Osteocyte (in vitro differentiated cells): ENCODE results near the gene SLC6A12. TPM values are rescaled to one million over a fixed set of nuclear protein-coding genes. Genes with fewer than 3 reads are reported as not detected.

ENCODE experiments used
- DNase-seq: peaks from one replicate; pipeline ENCODE4 v3.0.0; 2021; ENCODE audit warnings: mixed read lengths; ENCODE audit not compliant: unreplicated experiment; ENCODE audit errors: extremely low spot score
- H3K27ac Mint-ChIP-seq: one replicate; pipeline ENCODE4 v1.8.0; 2021; ENCODE audit warnings: mild to moderate bottlenecking, mixed read lengths; ENCODE audit not compliant: unreplicated experiment
- H3K27me3 Mint-ChIP-seq: one replicate; pipeline ENCODE4 v1.8.0; 2021; ENCODE audit warnings: mixed read lengths; ENCODE audit not compliant: unreplicated experiment
- H3K36me3 Mint-ChIP-seq: one replicate; pipeline ENCODE4 v1.8.0; 2021; ENCODE audit warnings: mixed read lengths; ENCODE audit not compliant: unreplicated experiment
- H3K4me1 Mint-ChIP-seq: one replicate; pipeline ENCODE4 v1.8.0; 2021; ENCODE audit warnings: mixed read lengths; ENCODE audit not compliant: unreplicated experiment
- H3K4me3 Mint-ChIP-seq: one replicate; pipeline ENCODE4 v1.8.0; 2021; ENCODE audit warnings: mild to moderate bottlenecking, moderate library complexity, mixed read lengths; ENCODE audit not compliant: unreplicated experiment
- H3K9me3 Mint-ChIP-seq: one replicate; pipeline ENCODE4 v1.8.0; 2021; ENCODE audit warnings: mixed read lengths; ENCODE audit not compliant: unreplicated experiment
- CTCF ChIP-seq: fragments of 200-600 bp; sonication (generic); IDR thresholded peaks from 2 replicates; pipeline ENCODE4 v1.5.0; 2021; ENCODE audit warnings: antibody characterized with exemption, mild to moderate bottlenecking, moderate library complexity
- total RNA-seq: library from RNA; stranded (reverse); gene quantifications from 2 replicates; pipeline ENCODE4 v1.2.1, GENCODE V29; 2021

The SLC6A12 gene
- total RNA-seq, 1 donor from 2014 or later, result not detected

- Mint-ChIP-seq H3K27me3 (peaks cover 61% of the 10 kb centered on the region), H3K4me3 (no peak overlapping the region), H3K36me3 (no peaks in the 10 kb centered on the region), H3K27ac (no peak overlapping the region), H3K9me3 (no peaks in the 10 kb centered on the region), H3K4me1 (no peaks in the 10 kb centered on the region)
- DNase-seq, result no peak
- TF ChIP-seq CTCF, result no peak
These were observed 69.2 kb downstream of the SLC6A12 start for GRCh38 chr12:144650-145284.

- no peak for DNase-seq
- H3K4me3 Mint-ChIP-seq, result no peak overlapping the region
- H3K36me3 Mint-ChIP-seq, result no peaks in the 10 kb centered on the region
- no peak for TF ChIP-seq CTCF
- peaks cover 62% of the 10 kb centered on the region for H3K27me3 Mint-ChIP-seq
- H3K27ac Mint-ChIP-seq, result no peak overlapping the region
- H3K9me3 Mint-ChIP-seq, result no peaks in the 10 kb centered on the region
- H3K4me1 Mint-ChIP-seq, result peaks cover 2% of the 10 kb centered on the region
These were observed 69.8 kb downstream of the SLC6A12 start for GRCh38 chr12:143964-144649.

GRCh38 chr12:140162-140561, 73.8 kb downstream of the SLC6A12 start:
- Mint-ChIP-seq H3K27me3 (peaks cover 48% of the 10 kb centered on the region), H3K9me3 (no peaks in the 10 kb centered on the region), H3K36me3 (no peaks in the 10 kb centered on the region), H3K4me1 (peaks cover 2% of the 10 kb centered on the region), H3K4me3 (no peak overlapping the region), H3K27ac (no peak overlapping the region)
- no peak for TF ChIP-seq CTCF
- DNase-seq, result no peak

Other genes with a start within 250 kb of the SLC6A12 start
- gene IQSEC3, start 147.4 kb downstream of the SLC6A12 start, total RNA-seq, result 0.37 and 0.56 TPM in 2 replicates
- 0.43 TPM in 1 of 2 replicates, not detected in the other for gene SLC6A13, start 48.7 kb upstream of the SLC6A12 start, total RNA-seq
- 77.3 and 81.1 TPM in 2 replicates for gene KDM5A, start 175.2 kb upstream of the SLC6A12 start, total RNA-seq
- gene CCDC77, start 187.5 kb upstream of the SLC6A12 start, total RNA-seq, result 8.1 and 10.7 TPM in 2 replicates
- 0.21 and 0.27 TPM in 2 replicates for gene B4GALNT3, start 245.8 kb upstream of the SLC6A12 start, total RNA-seq